ENCODE results near the gene GMPR.

Gene GMPR

GRCh38 chr6:16200321-16200883 lies 38.0 kb upstream of the GMPR start:
- DNase-seq (ENCODE audit: low read depth) = no peak
- H3K4me3 ChIP-seq (ENCODE audit: low read length) = no peak overlapping the region
- TF ChIP-seq CTCF (IDR thresholded peaks at IDR 0.05; ENCODE audit: insufficient read depth, low read depth, low read length, missing control alignments) = no peak

- no peak for DNase-seq (ENCODE audit: low read depth)
- H3K4me3 ChIP-seq (ENCODE audit: low read length) = no peak overlapping the region
- TF ChIP-seq CTCF (IDR thresholded peaks at IDR 0.05; ENCODE audit: insufficient read depth, low read depth, low read length, missing control alignments) = no peak
Observed at GRCh38 chr6:16201706-16202105, 36.7 kb upstream of the GMPR start.

GRCh38 chr6:16204653-16205376 lies 33.6 kb upstream of the GMPR start:
- no peak for TF ChIP-seq CTCF (IDR thresholded peaks at IDR 0.05; ENCODE audit: insufficient read depth, low read depth, low read length, missing control alignments)
- H3K4me3 ChIP-seq (ENCODE audit: low read length) = no peak overlapping the region
- no peak for DNase-seq (ENCODE audit: low read depth)

- no peak for DNase-seq (ENCODE audit: low read depth)
- H3K4me3 ChIP-seq (ENCODE audit: low read length) = no peak overlapping the region
- no peak for TF ChIP-seq CTCF (IDR thresholded peaks at IDR 0.05; ENCODE audit: insufficient read depth, low read depth, low read length, missing control alignments)
Observed at GRCh38 chr6:16205377-16206144, 32.8 kb upstream of the GMPR start.

- TF ChIP-seq CTCF (IDR thresholded peaks at IDR 0.05; ENCODE audit: insufficient read depth, low read depth, low read length, missing control alignments) = peak; percentile 99
- peak; percentile 61 for DNase-seq (ENCODE audit: low read depth)
- no peak overlapping the region for H3K4me3 ChIP-seq (ENCODE audit: low read length)
Observed at GRCh38 chr6:16206595-16207037, 31.8 kb upstream of the GMPR start.

GRCh38 chr6:16208989-16209388 lies 29.4 kb upstream of the GMPR start:
- no peak for DNase-seq (ENCODE audit: low read depth)

More at GRCh38 chr6:16208989-16209388, 29.4 kb upstream of the GMPR start:
- H3K4me3 ChIP-seq (ENCODE audit: low read length) = no peak overlapping the region
- TF ChIP-seq CTCF (IDR thresholded peaks at IDR 0.05; ENCODE audit: insufficient read depth, low read depth, low read length, missing control alignments) = no peak

Data from epithelial cell of esophagus (primary cell).